ENCODE results near the gene PTPN1. TPM values are rescaled to one million over a fixed set of nuclear protein-coding genes. Genes with fewer than 3 reads are reported as not detected.
"Not testable (repeated sequence)": the region's sequence is repeated elsewhere in the genome, so short reads cannot be mapped to it uniquely, and the experiment has no call there.

The PTPN1 gene
- total RNA-seq, 1 donor from 2014 or later: 58.8 TPM

- no peak for DNase-seq (ENCODE audit: extremely low read depth, low read depth, low spot score)
These were observed 91.6 kb downstream of the PTPN1 start for GRCh38 chr20:50601511-50602431.

- DNase-seq (ENCODE audit: extremely low read depth, low read depth, low spot score): no peak
These were observed 92.4 kb downstream of the PTPN1 start for GRCh38 chr20:50602432-50603088.

DNA sequence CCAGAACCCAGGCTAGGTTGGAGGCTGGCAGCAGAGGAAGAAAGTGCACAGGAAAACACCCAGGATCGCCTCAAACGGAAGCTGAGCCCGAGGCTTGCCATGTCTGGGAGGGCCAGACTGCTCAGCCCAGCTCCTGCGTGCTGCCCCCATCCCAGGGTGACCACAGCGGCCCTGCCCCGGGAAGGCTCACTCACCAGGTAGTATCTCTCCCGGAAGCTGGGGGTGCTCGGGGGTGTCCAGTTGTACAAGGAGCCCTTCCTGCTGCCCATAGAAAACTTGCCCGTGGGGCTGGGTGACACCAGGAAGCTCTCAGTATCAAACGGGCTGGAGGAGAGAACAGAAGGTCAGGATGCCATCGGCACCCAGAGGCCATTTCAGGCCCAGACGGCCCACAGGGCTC lies 94.3 kb downstream of the PTPN1 start:
- DNase-seq (ENCODE audit: extremely low read depth, low read depth, low spot score): no peak

- no peak for DNase-seq (ENCODE audit: extremely low read depth, low read depth, low spot score)
These were observed 95.0 kb downstream of the PTPN1 start for GRCh38 chr20:50605136-50605535.

DNA sequence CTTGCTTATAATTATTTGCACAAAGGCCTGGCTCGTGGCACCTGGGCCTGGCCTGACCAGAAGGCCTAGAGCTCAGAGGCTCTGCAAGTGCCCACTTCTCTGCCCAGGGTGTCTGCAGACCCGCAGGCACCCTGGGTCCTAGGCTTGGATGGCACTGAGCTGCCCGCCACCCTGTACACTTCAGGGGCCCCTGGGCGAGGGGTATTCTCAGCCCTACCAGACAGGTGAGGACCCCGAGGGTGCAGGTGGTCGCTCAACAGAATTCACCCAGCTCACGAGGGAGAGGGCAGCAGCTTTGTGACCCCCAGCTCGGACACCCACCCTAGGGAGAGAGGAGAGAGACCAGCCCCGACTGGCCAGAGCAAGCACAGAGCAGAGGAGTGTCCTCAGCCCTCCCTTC lies 97.3 kb downstream of the PTPN1 start:
- no peak for DNase-seq (ENCODE audit: extremely low read depth, low read depth, low spot score)

DNA sequence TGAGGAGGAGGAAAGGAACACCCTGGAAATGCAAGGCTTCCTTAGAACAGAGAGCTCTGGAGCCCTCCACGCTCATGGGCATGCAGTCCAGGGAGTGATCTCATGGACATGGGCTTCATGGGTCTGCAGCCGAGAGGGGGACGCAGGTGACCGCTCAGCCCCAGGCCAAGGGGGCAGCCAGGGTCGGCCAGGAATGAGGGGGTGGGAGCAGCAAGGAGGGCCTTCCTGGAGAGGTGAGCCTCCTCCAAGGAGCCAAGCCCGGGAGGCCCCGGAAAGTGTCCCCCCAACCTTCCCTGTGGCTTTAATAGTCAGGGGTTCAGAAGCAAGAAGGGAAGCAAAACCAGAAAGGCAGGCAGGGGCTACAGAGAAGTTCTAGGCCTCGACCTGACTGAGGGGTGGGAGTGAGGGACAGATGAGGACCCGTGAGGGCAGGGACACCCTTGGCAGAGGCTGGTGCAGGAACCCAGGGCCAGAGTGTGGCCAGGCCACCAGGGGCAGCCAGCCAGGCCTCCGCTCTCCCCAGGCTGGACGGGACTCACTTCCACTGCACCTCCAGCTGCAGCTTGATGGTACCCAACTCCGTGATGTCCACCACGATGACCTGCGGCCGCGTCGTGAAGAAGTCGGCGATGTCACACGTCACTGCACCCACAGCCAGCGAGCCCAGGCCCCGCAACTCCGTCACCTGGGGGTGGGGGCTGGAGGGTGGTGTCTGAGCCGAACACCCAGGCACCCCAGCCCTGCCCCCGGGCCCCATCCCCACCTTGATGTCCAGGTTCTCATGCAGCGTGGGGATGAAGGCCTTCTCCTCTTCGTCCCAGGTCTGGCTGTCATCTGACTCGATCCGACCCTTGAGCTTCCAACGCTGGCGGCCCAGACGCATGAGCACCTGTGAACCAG lies 97.9 kb downstream of the PTPN1 start:
- no peak for DNase-seq (ENCODE audit: extremely low read depth, low read depth, low spot score)

DNA sequence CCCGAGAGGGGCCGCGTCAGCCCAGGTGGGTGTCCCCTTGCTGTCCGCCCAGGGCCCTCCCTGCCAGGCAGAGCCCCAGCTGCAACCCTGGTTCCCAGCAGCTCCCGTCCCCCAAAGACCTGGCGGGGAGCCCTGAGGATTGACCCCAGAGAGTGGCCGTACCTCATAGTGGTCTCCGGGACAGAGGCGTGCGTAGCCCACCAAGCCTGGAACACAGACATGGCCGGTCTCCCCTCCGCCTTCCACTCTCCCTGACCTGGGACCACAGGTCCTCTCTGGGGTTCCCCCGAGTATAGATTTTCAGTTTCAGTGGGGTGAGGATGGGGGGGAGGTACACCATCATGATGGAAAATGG lies 98.5 kb downstream of the PTPN1 start:
- no peak for DNase-seq (ENCODE audit: extremely low read depth, low read depth, low spot score)

DNA sequence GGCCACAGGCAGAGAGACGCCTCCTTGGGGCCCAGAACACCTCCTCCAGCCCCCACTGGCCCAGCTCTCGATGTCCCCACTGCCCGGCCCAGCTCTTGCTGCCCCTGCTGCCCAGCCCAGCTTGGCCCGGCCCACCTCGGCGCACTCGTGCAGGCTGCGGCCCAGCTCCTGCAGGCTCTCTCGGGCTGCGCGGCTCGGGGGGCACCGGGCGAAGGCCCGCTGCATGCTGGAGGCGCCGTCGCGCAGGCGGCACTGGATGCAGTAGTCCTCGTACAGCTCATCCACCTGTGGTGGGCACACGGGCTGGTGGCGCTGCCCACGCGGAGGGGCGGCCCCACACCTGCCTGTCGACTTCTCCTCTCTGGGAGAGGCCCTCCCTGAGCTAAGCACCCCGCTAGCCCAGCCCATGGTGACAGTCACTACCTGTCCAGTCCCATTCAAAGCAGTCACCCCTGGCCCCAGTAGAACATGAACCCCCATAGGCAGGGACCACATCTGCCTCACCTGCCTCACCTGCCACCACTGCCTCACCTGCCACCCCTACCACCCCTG lies 99.3 kb downstream of the PTPN1 start:
- DNase-seq (ENCODE audit: extremely low read depth, low read depth, low spot score): no peak

DNA sequence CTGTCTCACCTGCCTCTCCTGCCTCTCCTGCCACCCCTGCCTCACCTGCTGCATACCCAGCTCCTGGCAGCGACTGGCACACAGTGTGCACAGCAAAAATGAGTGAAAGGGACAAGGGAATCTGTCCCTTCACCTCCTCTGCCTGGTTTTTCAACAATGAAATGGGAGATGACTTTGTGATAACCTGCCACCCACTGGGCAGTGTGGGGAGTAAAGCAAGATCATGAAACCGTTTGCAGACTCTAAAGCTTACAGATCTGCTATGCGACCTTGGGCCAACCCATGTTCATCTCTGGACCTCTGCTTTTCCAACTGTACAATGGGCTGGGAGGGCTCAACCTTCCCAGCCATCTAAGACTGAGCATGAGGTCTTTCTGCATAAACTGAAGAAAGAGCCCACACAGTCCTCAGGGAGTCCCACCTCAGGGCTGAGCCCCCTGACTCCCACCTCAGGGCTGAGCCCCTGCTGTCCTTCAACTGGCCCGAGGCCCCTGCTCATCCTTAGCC lies 100.1 kb downstream of the PTPN1 start:
- DNase-seq (ENCODE audit: extremely low read depth, low read depth, low spot score): no peak

- DNase-seq (ENCODE audit: extremely low read depth, low read depth, low spot score): no peak
These were observed 101.1 kb downstream of the PTPN1 start for GRCh38 chr20:50611128-50611810.

DNA sequence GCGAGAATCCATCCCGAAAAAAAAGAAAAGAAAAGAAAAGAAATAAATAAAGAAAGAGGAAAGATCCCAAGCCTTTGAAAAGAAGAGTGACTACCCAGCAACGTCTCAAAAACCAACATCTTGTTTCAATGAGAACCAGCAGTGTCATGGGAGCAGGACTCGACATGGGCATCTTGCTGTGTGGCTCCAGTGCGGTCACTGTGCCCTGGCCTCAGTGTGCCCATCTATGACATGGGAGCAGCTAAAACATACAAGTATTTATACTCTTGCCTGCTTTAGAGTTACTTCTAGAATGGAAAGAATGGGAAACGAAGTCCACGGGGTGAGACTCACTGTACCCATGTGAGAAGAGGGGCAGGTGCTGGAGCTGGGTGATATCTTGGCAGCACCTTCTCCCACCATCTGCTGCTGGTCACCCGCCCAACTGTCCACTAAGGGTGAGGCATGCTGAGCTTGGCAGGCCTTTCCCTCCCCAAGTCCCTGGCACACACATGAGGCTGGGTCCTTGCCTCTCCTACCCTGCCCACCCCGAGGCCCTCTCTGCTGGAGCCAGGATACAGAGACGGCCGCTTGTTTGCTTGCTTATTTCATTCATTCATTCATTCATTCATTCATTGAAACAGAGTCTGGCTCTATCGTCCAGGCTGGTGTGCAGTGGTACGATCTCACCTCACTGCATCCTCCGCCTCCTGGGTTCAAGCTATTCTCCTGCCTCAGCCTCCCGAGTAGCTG lies 103.4 kb downstream of the PTPN1 start:
- DNase-seq (ENCODE audit: extremely low read depth, low read depth, low spot score): no peak

GRCh38 chr20:50615407-50615806 lies 105.2 kb downstream of the PTPN1 start:
- no peak for DNase-seq (ENCODE audit: extremely low read depth, low read depth, low spot score)

GRCh38 chr20:50617022-50617421 lies 106.8 kb downstream of the PTPN1 start:
- DNase-seq (ENCODE audit: extremely low read depth, low read depth, low spot score): no peak

DNA sequence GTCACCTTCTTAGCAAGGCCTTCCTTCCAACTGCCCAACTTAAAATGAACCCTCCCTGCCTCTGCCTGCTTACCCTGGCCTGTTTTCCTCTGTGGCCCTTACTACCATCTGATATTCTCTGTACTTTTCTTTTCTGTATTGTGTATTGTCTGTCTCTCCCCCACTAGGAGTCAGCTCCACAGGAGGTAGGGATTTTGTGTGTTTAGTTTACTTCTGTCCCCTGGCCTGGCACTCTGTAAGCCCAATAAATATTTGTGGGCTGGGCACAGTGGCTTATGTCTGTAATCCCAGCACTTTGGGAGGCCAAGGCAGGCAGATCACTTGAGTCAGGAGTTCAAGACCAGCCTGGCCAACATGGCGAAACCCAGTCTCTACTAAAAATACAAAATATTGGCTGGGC lies 108.4 kb downstream of the PTPN1 start:
- DNase-seq (ENCODE audit: extremely low read depth, low read depth, low spot score): no peak

DNA sequence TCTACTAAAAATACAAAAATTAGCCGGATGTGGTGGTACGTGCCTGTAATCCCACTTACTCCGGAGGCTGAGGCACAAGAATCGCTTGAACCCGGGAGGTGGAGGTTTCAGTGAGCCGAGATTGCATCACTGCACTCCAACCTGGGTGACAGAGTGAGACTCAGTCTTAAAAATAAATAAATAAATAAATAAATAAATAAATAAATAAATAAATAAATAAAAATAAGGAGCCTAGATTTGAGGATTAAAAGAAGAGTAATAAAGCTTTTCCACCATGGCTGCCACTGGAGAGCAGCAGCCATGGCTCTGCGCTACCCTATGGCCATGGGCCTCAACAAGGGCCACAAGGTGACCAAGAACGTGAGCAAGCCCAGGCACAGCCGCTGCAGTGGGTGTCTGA lies 110.3 kb downstream of the PTPN1 start:
- DNase-seq (ENCODE audit: extremely low read depth, low read depth, low spot score): not testable (repeated sequence)

- DNase-seq (ENCODE audit: extremely low read depth, low read depth, low spot score): no peak
These were observed 111.0 kb downstream of the PTPN1 start for GRCh38 chr20:50621068-50621665.

- DNase-seq (ENCODE audit: extremely low read depth, low read depth, low spot score): no peak
These were observed 114.3 kb downstream of the PTPN1 start for GRCh38 chr20:50624351-50625016.

DNA sequence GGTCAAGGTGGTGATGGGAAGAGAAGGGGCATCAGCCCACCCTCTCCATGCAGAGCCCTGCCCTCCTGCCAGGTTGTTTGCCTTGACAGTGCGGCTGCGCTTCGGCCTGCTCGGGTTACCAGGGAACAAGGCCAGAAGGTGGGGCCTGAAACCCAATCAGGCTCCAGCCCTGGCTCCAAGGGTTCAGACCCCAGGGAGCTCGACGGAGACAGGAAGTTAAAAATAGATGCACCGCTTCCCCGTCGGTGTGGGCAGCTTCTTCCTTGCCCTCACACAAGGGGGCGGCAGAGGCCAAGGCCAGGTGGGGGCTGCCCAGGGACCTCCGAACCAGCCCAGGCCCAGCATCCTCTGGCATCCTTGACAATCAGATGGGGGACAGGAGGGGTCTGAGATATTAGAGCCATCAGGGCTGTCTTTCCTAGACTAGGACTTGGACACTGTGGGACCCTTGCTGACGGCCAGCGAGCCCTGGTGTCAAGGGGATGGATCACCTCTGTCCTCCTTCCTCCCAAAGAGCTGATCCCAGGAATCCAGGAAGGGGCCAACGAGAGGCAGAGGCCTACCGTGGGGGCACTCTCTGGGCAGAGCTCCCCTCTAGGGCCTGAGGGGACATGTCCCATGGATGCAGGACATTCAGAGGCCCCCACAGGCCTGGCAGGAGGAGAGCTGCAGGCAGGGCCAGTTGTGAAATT lies 115.9 kb downstream of the PTPN1 start:
- no peak for DNase-seq (ENCODE audit: extremely low read depth, low read depth, low spot score)

Measured in glomerular endothelial cell (primary cell).